Posterior cingulate gyrus (tissue), 11 donors: Measurements from ENCODE around the gene SARDH.

ENCODE experiments used
- DNase-seq, 10 donors: peaks; one replicate each; pipeline versions ENCODE4 v3.0.0 to v3.0.0-alpha.2; 2020 to 2021; ENCODE audit warnings: mixed read lengths in 3 of 10
- intact Hi-C: fragments of 100-400 bp; cut with DNase I; formaldehyde crosslinking; loops from one replicate; pipeline ENCODE4 v1.15.1; 2023

The SARDH gene

DNA sequence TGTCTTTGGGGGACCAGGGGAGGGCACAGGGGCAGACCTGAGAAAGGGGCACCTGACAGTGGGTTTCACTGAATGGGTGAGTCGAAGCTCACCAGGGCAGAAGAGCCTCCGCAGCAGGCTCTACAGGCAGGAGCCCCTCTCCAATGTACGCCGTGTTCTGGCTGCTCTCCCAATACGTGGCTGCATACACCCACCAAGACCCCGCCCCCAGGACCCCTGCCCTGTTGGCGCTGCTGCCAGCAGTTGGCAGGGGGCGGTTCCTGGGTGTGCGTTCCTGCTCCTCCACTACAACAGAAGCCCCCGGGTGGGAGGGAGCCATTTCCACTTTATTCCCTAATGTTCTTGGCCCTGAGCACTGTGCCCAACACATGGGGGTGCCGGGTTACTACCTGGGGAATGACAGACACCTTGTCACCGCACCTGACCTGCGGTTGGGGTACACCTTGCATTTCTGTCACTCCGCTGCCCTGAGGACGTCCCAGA, 30.3 kb downstream of the SARDH start:
- intact Hi-C loops, result no loop called here
- peak in 3 of 10 donors; percentile 19 to 51 (median 34) for DNase-seq

DNA sequence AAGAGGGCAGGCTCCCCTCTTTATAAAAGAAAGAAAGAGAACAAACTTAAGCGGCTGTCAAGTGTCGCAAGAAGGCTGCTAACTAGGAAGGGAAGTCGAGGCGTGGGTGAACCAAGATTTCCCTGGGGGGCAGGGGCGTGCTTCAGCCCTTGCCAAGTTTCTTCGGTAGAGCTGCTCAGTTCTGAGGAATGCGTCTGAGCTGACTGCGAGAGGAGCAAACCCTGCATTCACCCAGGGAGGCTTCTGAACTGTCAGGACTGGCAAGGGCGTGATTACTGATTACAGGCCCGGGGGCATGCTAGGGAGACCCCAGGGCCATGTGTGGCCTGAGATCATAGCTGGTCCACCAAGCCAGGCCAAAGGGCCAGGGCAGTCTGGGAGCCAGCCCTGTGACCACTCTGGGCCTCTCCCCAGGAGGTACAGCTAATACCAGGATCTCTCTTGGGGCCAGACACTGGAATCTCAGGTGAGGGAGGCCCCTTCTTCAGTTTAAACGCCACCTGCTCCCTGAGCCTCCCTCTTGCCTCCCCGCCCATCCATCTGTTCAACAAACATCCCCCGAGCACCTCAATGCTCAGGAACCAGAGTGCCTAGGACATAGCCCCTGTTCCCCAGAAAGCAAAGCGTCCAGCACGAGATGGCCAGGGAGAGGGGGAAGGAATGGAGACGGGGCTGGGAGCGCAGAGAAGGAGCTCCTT, 30.9 kb downstream of the SARDH start:
- peak in 7 of 10 donors; percentile 6 to 82 (median 31) for DNase-seq
- intact Hi-C loops, result no loop called here

DNA sequence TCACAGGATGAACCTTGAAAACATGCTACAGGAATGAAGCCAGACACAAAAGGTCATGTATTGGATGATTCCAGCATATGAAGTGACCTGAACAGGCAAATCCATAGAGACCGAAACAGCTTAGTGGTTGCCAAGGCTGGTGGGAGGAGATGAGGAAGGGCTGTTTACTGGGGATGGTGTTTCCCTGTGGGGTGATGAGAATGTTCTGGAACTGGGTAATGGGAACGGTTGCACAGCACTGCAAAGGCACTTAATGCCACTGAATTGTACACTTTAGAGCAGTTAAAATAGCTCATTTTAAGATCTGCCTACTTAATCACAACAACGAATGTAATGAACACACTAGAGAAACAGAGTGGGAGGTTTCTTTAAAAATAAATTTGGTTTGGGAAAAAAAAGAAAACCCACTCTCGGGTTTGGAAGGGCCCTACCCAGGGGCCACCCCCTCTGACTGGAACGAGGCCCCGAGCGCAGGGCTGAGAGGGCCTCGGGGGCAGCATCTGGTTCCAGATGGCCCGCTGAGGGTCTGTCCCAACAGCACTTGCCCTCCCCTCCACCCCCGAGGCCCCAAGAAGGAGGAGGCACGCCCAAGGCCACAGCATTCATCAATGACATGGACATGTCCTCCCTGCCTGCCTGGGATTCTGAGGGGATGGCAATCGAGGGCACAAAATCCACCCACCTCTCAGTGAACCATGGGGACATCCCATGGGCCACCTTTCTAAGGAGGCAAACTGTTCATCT, 31.7 kb downstream of the SARDH start:
- intact Hi-C loops, result no loop called here
- peak in 5 of 10 donors; percentile 7 to 50 (median 29) for DNase-seq

DNA sequence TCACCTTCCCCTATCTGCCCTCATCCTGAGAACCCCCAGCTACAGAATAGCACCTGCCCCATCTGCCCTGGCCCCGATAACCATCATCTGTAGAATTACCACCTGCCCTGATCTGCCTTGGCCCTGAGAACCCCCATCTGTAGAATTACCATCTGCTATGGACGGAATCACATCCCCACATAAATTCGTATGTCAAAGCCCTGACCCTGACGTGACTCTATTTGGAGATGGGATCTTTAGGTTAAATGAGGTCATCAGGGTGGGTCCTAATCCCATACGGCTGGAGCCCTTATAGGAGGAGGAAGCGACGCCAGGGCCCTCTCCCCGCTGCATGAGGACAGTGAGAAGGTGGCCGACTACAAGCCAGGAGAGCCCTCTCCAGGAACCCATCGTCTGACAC, 32.6 kb downstream of the SARDH start:
- intact Hi-C loops, result no loop called here
- peak in 3 of 10 donors; percentile 9 to 41 (median 29) for DNase-seq

DNA sequence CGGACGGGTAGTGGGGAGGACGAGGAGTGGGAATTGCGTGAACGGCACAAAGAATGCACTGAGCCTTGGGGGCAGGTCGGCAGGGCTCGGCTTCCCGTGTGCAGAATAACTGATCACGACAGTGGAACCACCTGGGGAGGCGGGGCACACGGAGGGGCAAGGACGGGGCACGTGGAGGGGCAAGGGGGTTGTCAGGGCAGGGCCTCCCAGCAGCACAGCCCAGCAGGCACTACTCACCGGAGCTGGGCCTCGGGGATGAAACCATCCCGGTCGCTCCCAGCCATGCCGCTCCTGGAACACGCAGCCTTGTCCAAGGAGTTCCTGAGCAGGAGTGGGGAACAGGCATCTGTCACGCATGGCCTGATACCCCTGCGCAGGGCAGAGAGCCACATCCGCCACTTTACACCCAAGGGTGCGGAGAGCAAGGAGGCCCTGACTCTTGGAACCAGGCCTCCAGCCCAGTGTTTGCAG, 33.4 kb downstream of the SARDH start:
- intact Hi-C loops, result loop anchor here (5.0 kb wide), 1 partner anchor 92 kb away; no protein-coding TSS in a partner anchor
- DNase-seq, result peak in 6 of 10 donors; percentile 1 to 70 (median 43)

DNA sequence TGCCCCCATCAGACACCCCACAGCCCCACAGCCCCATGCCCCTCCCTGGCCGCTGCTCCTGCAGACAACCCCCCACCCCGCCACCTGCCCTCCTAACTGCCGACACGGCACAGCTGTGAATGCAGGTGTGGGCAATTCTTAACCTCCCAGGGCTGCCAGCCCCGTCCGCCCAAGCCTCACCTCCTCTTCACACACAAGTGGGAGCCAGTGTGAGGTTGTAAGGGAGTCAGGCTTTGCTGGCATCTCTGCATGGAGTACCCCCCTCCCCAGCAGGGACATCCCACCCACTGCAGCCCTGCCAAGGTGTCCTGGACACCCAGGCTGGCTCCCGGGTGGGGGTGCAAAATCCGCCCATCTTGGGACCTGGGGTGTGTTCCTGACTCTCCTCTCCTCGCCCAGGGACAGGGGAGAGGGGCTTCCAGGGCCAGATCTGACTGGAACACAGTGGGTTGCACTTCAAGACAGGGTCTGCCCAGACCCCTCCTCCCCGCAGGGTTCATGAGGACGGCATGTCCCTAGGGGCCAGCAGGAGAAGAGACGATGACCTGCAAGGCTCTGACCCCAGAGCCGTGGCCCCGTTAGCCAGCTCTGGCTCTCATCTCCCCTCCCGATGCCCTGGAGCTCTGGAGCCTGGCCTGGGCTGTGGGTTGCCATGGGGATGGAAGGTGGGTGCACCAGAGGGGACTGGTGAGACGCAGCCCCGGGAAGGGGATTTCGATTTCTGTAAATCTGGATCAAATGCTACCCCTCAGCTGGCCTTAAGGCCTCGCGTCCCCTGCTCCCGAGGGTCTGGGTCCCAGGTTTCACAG, 34.4 kb downstream of the SARDH start:
- DNase-seq, result peak in 6 of 10 donors; percentile 4 to 63 (median 36)
- intact Hi-C loops, result loop anchor here (5.0 kb wide), 1 partner anchor 91 kb away; no protein-coding TSS in a partner anchor

DNA sequence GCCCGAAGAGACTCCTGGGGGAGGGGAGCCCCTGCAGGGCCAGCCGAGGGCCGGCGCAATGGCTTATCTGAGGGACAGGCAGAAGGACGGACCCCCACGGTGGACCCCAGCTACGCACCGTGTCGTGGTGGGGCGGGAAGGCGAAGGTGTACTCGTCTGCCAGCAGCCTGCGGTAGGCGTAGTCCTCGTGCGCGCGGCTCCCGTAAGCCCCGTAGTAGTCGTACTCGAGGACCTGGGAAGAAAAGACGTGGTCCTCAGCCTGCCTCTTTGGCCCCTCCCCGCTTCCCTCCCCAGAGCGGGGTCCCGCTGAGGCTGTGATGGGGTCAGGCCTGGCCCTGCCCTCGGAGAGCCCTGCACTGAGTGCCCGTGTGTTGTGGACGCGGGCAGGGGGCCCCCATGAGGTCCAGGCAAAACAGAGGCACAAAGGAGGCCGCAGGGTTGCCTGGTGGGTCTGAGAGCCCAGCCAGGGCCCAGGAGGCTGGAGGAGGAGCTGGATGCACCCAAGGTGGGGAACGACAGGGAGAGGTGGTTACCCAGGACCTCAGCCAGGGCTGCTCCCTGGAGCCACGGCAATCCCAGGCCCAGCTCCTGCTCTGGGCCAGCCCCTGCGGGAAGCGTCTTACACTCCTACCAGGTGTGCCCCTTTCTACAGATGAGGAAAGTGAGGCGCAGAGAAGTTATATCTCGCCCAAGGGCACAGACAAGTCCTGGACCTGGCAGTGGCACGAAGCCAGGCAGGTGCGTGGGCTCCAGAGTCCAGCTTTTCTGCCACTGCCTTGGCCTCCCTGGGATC, 35.2 kb downstream of the SARDH start:
- intact Hi-C loops, result loop anchor here (5.0 kb wide), 1 partner anchor 91 kb away; no protein-coding TSS in a partner anchor
- DNase-seq, result peak in 6 of 10 donors; percentile 1 to 87 (median 54)

DNA sequence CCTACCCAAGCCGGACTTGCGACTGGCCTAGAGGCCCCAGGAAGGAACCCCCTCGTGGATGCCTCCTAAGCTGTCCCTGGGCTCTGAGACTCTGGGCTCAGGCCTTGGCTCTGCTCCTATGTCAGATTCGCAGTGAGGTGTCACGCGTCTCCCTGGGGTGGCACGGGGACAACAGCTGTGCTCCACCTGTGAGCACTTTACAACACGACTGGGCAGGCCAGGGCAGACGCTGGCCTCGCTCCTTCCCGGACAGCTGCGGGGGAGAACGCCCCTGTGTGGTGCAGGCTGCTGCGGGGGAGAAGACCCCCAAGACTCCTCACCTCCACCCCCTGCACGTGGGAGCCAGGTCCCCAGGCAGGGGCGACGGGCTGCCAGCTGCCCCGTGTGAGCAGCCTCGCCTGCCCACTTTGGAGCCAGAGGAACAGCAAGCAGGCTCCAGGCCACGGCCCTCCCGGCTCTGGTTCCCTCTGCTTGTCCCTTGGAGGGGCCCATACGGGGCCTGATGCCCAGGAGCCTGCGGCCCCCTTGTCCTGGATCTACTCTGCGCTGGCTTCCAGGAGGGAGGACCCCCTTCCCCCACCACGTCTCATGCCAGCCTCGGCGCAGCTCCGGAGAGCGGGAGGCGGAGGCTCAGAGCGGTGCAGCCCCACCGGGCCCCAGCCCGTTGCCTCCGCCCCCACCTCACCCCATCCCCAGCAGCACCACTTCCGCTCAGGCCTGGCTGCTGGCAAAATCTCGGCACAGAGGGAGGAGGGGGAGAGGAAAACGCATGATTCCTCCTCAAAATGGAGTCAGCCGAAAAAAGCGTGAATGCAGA, 36.0 kb downstream of the SARDH start:
- intact Hi-C loops, result loop anchor here (5.0 kb wide), 1 partner anchor 90 kb away; no protein-coding TSS in a partner anchor
- DNase-seq, result peak in 9 of 10 donors; percentile 26 to 88 (median 40)

DNA sequence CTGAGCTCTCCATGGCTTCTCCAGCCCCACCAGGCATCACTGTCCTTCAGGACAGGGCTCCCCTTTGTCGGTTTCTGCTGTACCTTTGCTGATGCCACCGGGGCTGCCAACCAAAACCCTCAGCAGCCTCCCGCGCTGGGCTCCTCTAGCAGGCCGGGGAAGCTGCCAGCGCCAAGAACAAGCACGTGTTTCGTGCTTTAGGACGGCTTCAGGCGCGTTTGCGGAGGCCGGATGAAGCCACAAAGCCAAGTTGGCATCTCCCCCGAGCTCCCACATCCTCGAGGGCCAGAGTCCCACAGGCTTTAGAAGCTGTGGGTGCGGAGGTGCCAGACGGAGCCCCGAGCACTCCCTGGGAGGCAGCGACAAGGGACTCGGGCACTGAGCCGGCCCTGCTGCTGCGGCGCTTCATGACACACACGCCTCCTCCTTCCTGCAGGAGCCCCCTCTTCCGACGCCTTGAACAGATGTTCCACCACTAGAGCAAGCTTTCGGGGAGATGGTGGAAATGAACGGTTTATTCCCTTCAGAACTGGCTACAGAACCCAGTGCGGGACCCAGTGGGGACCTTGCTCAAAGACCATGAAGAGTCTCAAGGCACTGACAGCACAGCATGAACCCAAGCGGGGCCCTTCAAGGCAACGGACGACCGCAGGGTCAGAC, 36.7 kb downstream of the SARDH start:
- intact Hi-C loops, result loop anchor here (5.0 kb wide), 1 partner anchor 89 kb away; no protein-coding TSS in a partner anchor
- DNase-seq, result peak; percentile 39 to 98 (median 81)

DNA sequence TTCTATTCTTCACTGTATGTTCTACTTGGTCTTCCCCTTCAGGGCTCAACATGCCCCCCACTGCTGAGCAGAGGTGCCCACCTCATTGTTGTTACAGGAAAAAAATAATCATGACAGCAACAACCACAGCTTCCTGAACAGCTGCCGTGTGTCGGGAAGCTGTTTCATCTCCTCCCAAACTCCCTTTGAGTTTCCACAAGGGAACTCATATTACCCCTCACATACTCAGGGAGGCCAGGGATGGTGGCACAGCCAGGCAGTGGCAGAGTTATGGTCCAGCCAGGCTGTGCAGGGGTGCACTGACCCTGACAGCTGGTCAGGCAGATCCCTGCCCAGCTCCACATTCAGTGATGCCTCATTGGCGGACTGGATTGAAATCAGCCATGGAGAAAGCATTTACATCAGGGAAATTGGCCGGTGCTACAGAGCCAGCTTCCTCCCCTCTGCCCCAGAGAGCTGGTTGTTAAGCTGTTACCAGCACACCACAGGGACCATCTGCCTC, 37.3 kb downstream of the SARDH start:
- intact Hi-C loops, result loop anchor here (5.0 kb wide), 1 partner anchor 89 kb away; no protein-coding TSS in a partner anchor
- peak in 2 of 10 donors; percentile 37 to 77 for DNase-seq

DNA sequence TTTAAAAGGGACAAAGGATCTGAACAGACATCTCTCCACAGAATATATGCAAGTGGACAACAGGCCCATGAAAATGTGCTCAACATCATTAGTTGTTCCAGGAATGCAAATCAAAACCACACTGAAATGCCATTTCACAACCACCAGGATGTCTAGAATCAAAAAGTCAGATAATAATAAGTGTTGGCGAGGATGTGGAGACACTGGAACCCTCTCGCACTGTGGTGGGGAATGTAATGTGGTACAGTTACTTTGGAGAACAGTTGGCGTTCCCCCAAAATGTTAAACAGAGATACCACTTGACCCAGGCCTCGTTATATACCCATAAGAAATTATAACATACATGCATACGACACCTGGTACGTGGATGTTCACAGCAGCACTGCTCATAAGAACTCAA, 38.6 kb downstream of the SARDH start:
- no peak for DNase-seq
- intact Hi-C loops, result no loop called here

DNA sequence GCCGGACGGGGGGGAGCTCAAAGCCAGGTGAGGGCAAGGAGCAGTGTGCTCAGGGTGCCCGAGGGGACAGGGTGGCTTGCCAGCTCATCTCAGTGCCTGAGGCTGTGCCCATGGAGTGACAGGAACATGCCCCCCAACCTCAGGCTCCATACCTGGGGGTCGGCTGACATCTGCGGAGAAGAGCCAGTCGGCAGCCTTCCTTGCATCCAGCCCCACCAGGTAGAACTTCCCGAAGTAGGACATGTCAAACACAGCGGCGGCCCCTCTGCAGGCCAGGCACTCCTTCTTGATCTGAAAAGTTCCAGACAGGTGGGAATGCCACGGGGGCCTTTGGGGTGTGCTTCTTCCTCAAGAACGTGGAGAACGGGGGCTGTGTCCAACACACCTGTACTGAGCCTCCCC, 42.1 kb downstream of the SARDH start:
- peak in 2 of 10 donors; percentile 62 to 67 for DNase-seq
- intact Hi-C loops, result no loop called here

DNA sequence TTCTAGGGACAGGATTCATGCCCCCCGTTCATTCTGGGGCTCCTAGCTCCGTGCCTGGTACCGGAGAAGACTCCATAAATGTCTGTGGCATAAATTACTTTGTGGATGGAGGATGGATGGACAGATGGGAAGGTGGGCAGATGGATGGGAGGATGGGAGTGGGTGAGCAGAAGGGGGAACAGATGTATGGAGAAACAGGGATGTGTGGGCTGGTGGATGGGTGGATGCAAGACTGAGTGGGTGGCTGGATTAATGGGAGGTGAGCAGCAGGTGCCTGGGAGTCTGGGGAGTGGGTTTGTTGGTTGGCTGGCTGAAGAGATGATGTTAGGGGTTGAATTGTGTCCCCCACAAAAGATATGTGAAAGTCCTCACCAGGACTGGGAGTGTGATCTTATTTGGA, 43.5 kb downstream of the SARDH start:
- peak in 1 of 10 donors; percentile 43 for DNase-seq
- intact Hi-C loops, result no loop called here

DNA sequence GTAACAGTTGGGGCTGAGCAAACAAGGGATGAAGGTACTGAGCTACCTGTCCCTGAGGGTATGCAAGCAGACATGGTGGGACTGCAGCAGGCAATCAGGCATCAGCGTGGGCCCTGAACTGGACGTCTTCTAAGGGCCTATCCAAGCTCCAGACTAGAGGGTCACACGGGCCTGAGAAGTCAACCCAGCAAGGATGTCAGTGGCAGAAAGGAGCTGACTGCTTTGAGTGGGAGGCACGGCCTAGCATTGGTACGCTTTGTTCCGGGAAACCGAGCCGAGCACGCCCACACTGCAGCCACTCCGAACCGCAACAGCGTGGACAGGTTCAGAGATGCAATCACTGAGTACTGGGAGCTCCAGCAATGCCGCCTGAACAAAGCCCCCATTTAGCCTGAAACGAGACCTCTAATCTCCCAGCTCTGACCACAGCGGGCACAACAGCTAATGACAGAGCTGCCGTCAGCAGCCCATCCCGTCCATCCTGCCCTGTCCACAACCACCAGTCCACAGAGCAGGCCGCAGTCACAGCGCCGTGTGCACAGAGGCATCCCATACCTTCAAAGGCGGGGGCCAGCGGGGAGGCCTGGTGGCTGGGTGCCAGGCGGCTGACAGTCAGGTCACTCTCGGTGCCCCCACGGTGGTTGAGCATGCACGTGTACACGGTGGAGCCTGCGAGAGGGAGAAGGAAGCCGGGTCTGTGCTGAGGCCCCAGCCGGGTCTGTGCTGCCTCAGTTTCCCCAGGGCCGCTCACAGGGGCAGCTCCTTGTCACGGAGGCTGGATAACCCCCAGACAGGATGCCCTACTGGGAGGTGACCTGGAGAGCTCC, 44.2 kb downstream of the SARDH start:
- DNase-seq, result peak in 6 of 10 donors; percentile 46 to 91 (median 74)

DNA sequence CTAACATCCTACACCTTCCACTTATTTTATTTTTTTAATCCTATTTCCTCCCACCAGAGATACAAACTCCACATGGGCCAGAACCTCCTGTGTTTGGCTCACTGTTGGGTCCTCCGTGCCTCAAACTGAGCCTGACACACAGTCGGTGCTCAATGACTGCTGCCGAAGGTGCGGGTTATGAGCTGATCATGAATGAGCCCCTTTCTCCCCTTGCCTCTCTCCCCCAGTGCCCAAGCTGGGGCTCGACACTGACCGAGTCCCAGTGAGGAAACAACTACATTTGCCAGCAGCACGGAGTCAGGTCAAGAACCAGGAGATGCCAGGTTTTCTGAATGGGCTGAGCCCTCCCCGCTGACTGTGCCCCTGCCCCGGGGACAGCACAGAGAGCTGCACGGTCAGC, 45.0 kb downstream of the SARDH start:
- intact Hi-C loops, result no loop called here
- DNase-seq, result peak in 4 of 10 donors; percentile 0 to 65 (median 36)

More for the DNA sequence above, 44.2 kb downstream of the SARDH start:
- intact Hi-C loops, result no loop called here

DNA sequence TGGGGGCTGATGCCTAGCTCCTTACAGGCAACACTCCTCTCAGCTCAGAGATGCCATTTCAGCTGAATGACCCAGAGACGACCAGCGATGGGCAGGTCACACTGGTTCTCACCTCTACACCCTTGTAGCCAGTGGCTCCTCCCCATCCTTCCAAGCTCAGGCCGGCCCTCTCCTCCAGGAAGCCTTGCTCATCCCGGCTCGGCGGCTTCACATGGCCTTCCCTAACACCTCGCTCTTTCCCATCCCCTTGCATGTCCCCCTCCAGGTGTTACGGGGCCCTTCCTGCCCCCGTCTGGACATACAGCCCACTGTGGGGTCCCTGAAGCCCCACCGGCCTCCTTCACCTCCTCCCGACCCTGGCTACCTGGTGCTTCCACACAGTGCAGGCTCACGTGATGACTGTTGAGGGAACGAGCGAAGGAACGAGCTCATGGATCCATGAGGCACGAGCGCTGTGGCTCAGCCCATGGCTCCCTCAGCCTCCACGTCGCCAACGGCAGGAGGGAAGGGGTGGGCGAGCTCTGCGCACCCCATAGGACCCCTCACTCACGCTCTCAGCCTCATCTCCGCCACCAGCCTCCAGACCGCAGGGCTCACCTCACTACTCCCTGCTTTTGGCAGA, 45.7 kb downstream of the SARDH start:
- DNase-seq, result peak in 4 of 10 donors; percentile 13 to 61 (median 46)
- intact Hi-C loops, result no loop called here
